GM12874 (cell line): ENCODE results near the gene SHISA9.

Experiments
- CTCF ChIP-seq: IDR thresholded peaks from 2 replicates; pipeline ENCODE4 v1.5.1; 2011; ENCODE audit warnings: low read depth, mild to moderate bottlenecking, control low read depth, low read length, moderate library complexity; ENCODE audit not compliant: insufficient read depth

Gene SHISA9

GRCh38 chr16:12900156-12900555, 1.2 kb upstream of the SHISA9 start:
- TF ChIP-seq CTCF: no peak

DNA sequence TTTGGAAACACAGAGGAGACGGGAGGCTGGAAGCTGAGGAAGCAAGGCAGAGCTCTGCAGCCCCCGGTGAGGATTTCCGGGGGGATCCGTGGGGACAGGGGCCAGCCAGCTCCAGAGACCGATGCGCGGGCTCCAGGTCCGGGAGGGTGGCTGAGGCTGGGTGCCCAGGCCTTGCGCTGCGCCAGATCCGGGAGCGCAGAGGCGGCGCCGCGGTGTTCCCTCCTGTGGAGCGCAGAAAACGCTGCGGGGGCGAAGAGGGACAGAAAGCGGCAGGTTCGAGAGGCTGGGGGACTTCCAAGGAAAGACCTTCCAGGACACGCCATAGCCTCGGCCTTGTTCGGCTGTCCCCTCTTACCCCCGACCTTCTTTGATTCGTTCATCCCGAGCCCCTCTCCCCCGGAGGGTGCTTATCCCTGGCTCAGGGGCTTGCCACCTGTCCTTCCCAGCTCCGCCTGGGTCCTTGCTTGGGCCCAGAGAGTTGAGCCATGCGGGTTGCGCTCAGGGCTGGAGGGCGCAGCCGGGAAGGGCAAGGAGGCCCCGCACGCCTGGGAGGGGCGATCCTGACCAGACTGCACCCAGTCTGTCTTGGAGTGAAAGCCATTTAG, 697 bp upstream of the SHISA9 start:
- TF ChIP-seq CTCF: no peak

DNA sequence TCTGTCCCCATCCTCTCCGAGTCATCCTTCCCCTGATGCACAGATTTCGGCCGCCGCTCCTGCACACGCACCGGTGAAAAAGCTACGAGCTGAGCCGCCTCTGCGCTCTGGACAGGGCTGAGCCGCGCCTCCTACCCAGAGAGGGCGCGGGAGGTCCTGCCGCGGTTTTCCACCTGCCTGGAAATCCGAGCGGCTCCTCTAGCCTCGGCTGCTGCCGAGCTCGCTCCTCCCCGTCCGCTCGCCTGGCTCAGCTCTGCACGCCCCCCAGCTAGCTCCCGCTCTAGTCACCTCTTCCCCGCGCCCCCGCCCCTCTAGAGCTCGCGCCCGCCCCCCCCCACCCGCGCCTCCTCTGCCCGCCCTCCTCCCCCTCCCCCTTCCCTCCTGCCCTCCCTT, 198 bp upstream of the SHISA9 start:
- no peak for TF ChIP-seq CTCF

DNA sequence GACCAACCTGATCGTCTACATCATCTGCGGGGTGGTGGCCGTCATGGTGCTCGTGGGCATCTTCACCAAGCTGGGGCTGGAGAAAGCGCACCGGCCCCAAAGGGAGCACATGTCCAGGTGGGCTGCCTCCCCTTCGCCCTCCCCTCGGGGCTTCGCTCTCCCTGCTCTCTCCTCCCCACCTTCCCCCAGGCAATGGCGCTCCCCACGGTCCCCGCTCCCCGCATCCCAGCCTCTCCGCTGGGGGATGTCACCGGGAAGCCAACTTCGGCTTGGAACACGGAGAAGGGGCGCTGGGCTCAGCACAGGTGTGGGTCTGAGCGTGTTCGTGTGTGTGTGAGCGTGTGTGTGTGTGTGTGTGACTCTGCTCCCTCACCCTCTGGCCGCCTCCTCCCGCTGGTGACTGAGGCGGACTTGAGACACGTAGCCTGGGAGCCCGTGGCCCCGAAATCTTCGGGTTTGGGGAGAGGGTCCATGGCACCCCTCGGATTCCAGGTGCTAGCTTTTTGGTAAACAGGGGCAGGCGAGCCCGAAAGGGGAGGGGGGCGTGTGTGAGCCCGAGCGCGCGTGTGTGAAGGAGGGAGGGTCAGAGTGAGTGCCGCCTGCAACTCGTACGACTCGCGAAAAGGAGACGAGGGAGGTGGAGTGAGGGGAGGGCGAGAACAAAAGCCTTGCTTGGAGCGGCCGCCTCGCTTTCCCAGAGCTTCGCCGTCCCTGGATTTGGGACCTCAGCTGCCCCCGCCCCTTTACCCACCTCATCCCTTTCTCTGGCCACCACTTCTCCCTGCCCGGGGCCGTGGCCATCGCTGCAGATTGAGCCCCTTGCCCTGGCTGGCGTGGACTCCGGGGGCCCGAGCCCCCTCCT, 1.3 kb downstream of the SHISA9 start:
- TF ChIP-seq CTCF: no peak

- TF ChIP-seq CTCF: no peak
Measured at GRCh38 chr16:12903407-12904328, 2.3 kb downstream of the SHISA9 start.

GRCh38 chr16:12904329-12904671, 2.9 kb downstream of the SHISA9 start:
- TF ChIP-seq CTCF: no peak

GRCh38 chr16:12906271-12906670, 4.9 kb downstream of the SHISA9 start:
- TF ChIP-seq CTCF: no peak
